NCI-H187 treated with DMSO at 0.1 percent for 48 hours (cell line): ENCODE measurements around the gene SMPD3.

Experiments
- DNase-seq: peaks from one replicate; lab custom pipeline; 2025; lab: John Stamatoyannopoulos, UW

Gene SMPD3

GRCh38 chr16:68369168-68369567 lies 79.1 kb downstream of the SMPD3 start:
- no peak for DNase-seq

GRCh38 chr16:68368301-68368888 lies 79.9 kb downstream of the SMPD3 start:
- DNase-seq: no peak

GRCh38 chr16:68367891-68368290 lies 80.4 kb downstream of the SMPD3 start:
- DNase-seq: no peak

GRCh38 chr16:68367440-68367839 lies 80.9 kb downstream of the SMPD3 start:
- DNase-seq: no peak

- no peak for DNase-seq
These were observed 81.3 kb downstream of the SMPD3 start for GRCh38 chr16:68367030-68367429.

- DNase-seq: no peak
These were observed 82.2 kb downstream of the SMPD3 start for GRCh38 chr16:68366062-68366461.

- DNase-seq: no peak
These were observed 83.0 kb downstream of the SMPD3 start for GRCh38 chr16:68365167-68365817.

- DNase-seq: no peak
These were observed 83.7 kb downstream of the SMPD3 start for GRCh38 chr16:68364561-68364998.

- DNase-seq: no peak
These were observed 84.4 kb downstream of the SMPD3 start for GRCh38 chr16:68363658-68364521.

- no peak for DNase-seq
These were observed 85.2 kb downstream of the SMPD3 start for GRCh38 chr16:68362947-68363657.

- DNase-seq: no peak
These were observed 85.9 kb downstream of the SMPD3 start for GRCh38 chr16:68362262-68362913.

GRCh38 chr16:68361485-68361884 lies 86.8 kb downstream of the SMPD3 start:
- DNase-seq: no peak

GRCh38 chr16:68360956-68361355 lies 87.4 kb downstream of the SMPD3 start:
- DNase-seq: no peak

- no peak for DNase-seq
These were observed 87.8 kb downstream of the SMPD3 start for GRCh38 chr16:68360547-68360946.

GRCh38 chr16:68359398-68360191 lies 88.7 kb downstream of the SMPD3 start:
- no peak for DNase-seq

GRCh38 chr16:68358951-68359350 lies 89.4 kb downstream of the SMPD3 start:
- no peak for DNase-seq

GRCh38 chr16:68357923-68358322 lies 90.4 kb downstream of the SMPD3 start:
- no peak for DNase-seq

GRCh38 chr16:68357521-68357922 lies 90.8 kb downstream of the SMPD3 start:
- no peak for DNase-seq

GRCh38 chr16:68356919-68357286 lies 91.4 kb downstream of the SMPD3 start:
- DNase-seq: no peak

GRCh38 chr16:68356249-68356918 lies 91.9 kb downstream of the SMPD3 start:
- DNase-seq: no peak
